PFSK-1 (cell line): Measurements from ENCODE around the gene NHLRC4.

ENCODE experiments used
- FOXP2 ChIP-seq: optimal IDR thresholded peaks from 2 replicates; pipeline ENCODE3; 2011; ENCODE audit warnings: borderline replicate concordance, control low read depth, inconsistent platforms; ENCODE audit not compliant: insufficient read depth; ENCODE audit errors: extremely low read length, extremely low read depth
- POLR2AphosphoS5 ChIP-seq: IDR thresholded peaks from 2 replicates; pipeline ENCODE4 v1.6.1; 2012; ENCODE audit warnings: low read depth, mild to moderate bottlenecking, control low read depth, low read length, moderate library complexity
- REST ChIP-seq, 2 experiments: IDR thresholded peaks; 2 replicates each; pipeline versions ENCODE4 v1.6.1 to v1.8.0; 2011 to 2012; ENCODE audit warnings: low read depth in 2 of 2, low read length in 2 of 2, control low read depth in 1 of 2, inconsistent platforms in 1 of 2, mild to moderate bottlenecking in 1 of 2, moderate library complexity in 1 of 2; ENCODE audit not compliant: insufficient read depth in 1 of 2
- SIN3A ChIP-seq: IDR thresholded peaks from 2 replicates; pipeline ENCODE4 v1.6.1; 2012; ENCODE audit warnings: mild to moderate bottlenecking, low read length, moderate library complexity, borderline replicate concordance; ENCODE audit not compliant: insufficient read depth
- TAF1 ChIP-seq: IDR thresholded peaks from 2 replicates; pipeline ENCODE4 v1.6.1; 2012; ENCODE audit warnings: low read length, control low read depth, borderline replicate concordance; ENCODE audit not compliant: insufficient read depth

- TF ChIP-seq POLR2AphosphoS5 (no peak), SIN3A (no peak), REST (IDR thresholded peaks at IDR 0.05; ENCODE audit: insufficient read depth in 1 of 2, low read depth in 2 of 2, low read length in 2 of 2) (no peak), FOXP2 (no peak), TAF1 (no peak)
Measured at GRCh38 chr16:586645-587590, 20.1 kb downstream of the NHLRC4 start.
